Keratinocyte (primary cell): Measurements from ENCODE around the gene ETNPPL. TPM values are rescaled to one million over a fixed set of nuclear protein-coding genes. Genes with fewer than 3 reads are reported as not detected.

Experiments used
- DNase-seq: peaks from one replicate; pipeline ENCODE4 v3.0.0-alpha.2; 2011; ENCODE audit warnings: low read depth, missing footprints, low spot score
- FAIRE-seq: peaks from 2 replicates; lab custom pipeline; 2011; peaks lifted over from hg19 to GRCh38; lab: Jason Lieb, UNC
- H2AFZ ChIP-seq: 2 replicates; pipeline ENCODE4 v1.6.0; 2012; ENCODE audit warnings: low read length, control low read depth, inconsistent platforms; ENCODE audit not compliant: control insufficient read depth
- H3K27ac ChIP-seq: 2 replicates; pipeline ENCODE4 v1.5.1; 2011; ENCODE audit warnings: low read length; ENCODE audit not compliant: control insufficient read depth, insufficient read depth
- H3K27me3 ChIP-seq: 3 replicates; pipeline ENCODE4 v1.6.0; 2011; ENCODE audit warnings: low read length; ENCODE audit not compliant: control insufficient read depth, insufficient read depth; ENCODE audit errors: extremely low read depth
- H3K36me3 ChIP-seq, 2 experiments: 2 replicates in 1 of 2; 3 replicates in 1 of 2; pipeline ENCODE4 v1.5.1; 2011; ENCODE audit warnings: low read length in 2 of 2, mild to moderate bottlenecking in 1 of 2; ENCODE audit not compliant: control insufficient read depth in 2 of 2, insufficient read depth in 2 of 2; ENCODE audit errors: extremely low read depth in 1 of 2
- H3K4me1 ChIP-seq: 3 replicates; pipeline ENCODE4 v1.5.1; 2011; ENCODE audit warnings: low read length; ENCODE audit not compliant: control insufficient read depth, insufficient read depth; ENCODE audit errors: extremely low read depth
- H3K4me2 ChIP-seq: 3 replicates; pipeline ENCODE4 v1.6.0; 2011; ENCODE audit warnings: low read depth, low read length; ENCODE audit not compliant: control insufficient read depth, insufficient read depth; ENCODE audit errors: extremely low read depth
- H3K4me3 ChIP-seq, 3 experiments: fragments of 200-600 bp in 1 of 3; sonication (generic) in 1 of 3; 2 replicates in 2 of 3; 3 replicates in 1 of 3; pipeline ENCODE4 v1.5.1; 2011 to 2016; ENCODE audit warnings: low read length in 3 of 3, mild to moderate bottlenecking in 3 of 3, control low read depth in 2 of 3, inconsistent platforms in 1 of 3, low read depth in 1 of 3, mixed read lengths in 1 of 3, mixed run types in 1 of 3, moderate library complexity in 1 of 3; ENCODE audit not compliant: control insufficient read depth in 2 of 3, insufficient read depth in 2 of 3; ENCODE audit errors: extremely low read depth in 1 of 3
- H3K79me2 ChIP-seq: 2 replicates; pipeline ENCODE4 v1.6.0; 2012; ENCODE audit warnings: low read length; ENCODE audit not compliant: control insufficient read depth, insufficient read depth
- H3K9ac ChIP-seq: 3 replicates; pipeline ENCODE4 v1.6.0; 2011; ENCODE audit warnings: low read length; ENCODE audit not compliant: control insufficient read depth, insufficient read depth; ENCODE audit errors: extremely low read depth
- H3K9me1 ChIP-seq: 3 replicates; pipeline ENCODE4 v1.6.0; 2011; ENCODE audit warnings: low read length; ENCODE audit not compliant: control insufficient read depth, insufficient read depth; ENCODE audit errors: extremely low read depth
- H3K9me3 ChIP-seq: 2 replicates; pipeline ENCODE4 v1.5.1; 2012; ENCODE audit warnings: low read depth, low read length; ENCODE audit not compliant: control insufficient read depth
- H4K20me1 ChIP-seq: 3 replicates; pipeline ENCODE4 v1.6.0; 2011; ENCODE audit warnings: low read length; ENCODE audit not compliant: control insufficient read depth, insufficient read depth; ENCODE audit errors: extremely low read depth
- EZH2 ChIP-seq: IDR thresholded peaks from one replicate; pipeline ENCODE4 v1.6.1; 2012; ENCODE audit warnings: inconsistent platforms, mild to moderate bottlenecking, low read length, moderate library complexity
- dilution Hi-C: fragments of 300-500 bp; cut with MboI; formaldehyde crosslinking; loops from one replicate; pipeline ENCODE4 v1.7.0; 2020; ENCODE audit warnings: low sequenced_read_pairs; ENCODE audit not compliant: extremely low pct_ligation_motif_present
- polyA plus RNA-seq, 5 experiments: library from polyadenylated mRNA; depleted of rRNA in 3 of 5; stranded (reverse) in 3 of 5; stranded (forward) in 1 of 5; unstranded in 1 of 5; fragments of >200 nt; gene quantifications; 1 replicate in 1 of 5; 2 replicates in 3 of 5; 3 replicates in 1 of 5; pipeline versions ENCODE4 v1.2.1 to v1.2.3, GENCODE V29; 2011 to 2012; ENCODE audit warnings: missing spikeins in 2 of 5, low read depth in 1 of 5, low replicate concordance in 1 of 5
- TF ChIP-seq, protein P1 (sequence below), 3 experiments: IDR thresholded peaks in 1 of 3; conservative IDR thresholded peaks in 1 of 3; optimal IDR thresholded peaks in 1 of 3; 2 replicates in 2 of 3; 3 replicates in 1 of 3; pipeline versions ENCODE3 to v1.5.1; 2011; ENCODE audit warnings: low read length in 3 of 3, mild to moderate bottlenecking in 3 of 3, moderate library complexity in 2 of 3, control low read depth in 1 of 3, inconsistent platforms in 1 of 3; ENCODE audit not compliant: insufficient read depth in 2 of 3; ENCODE audit errors: extremely low read depth in 1 of 3

Gene ETNPPL
- polyA plus RNA-seq, 1 donor (not counting 4 experiments of a cell fraction or from before 2014, with no cell fraction given): not detected

DNA sequence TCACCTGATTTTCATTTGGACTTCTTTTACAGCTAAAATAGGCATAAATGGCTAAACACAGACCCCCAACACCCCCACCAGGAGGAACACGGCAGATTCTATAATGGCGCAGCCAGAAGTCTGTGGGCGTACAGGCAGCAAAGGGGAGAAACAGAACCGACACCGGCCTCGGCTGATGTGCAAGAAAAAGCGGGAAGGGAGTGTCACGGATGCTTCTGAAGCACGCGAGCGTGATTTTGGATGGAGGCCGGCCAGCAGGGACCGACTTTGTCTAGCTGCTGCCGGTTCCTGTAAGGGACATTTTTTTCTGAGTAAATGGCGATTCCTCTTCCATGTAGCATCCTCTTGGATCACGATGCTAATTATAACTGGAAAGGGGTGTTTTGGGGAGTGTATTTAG, 24.9 kb upstream of the ETNPPL start:
- Histone ChIP-seq H3K27me3 (no peaks in the 10 kb centered on the region), H3K9me1 (no peaks in the 10 kb centered on the region), H3K4me3 (no peak overlapping the region), H3K9me3 (no peaks in the 10 kb centered on the region), H3K27ac (no peak overlapping the region), H3K4me2 (no peak overlapping the region), H4K20me1 (no peaks in the 10 kb centered on the region), H2AFZ (no peak overlapping the region), H3K36me3 (no peaks in the 10 kb centered on the region), H3K9ac (no peak overlapping the region), H3K4me1 (no peaks in the 10 kb centered on the region), H3K79me2 (no peaks in the 10 kb centered on the region)
- dilution Hi-C loops: no loop called here
- no peak for DNase-seq
- TF ChIP-seq, protein P1, sequence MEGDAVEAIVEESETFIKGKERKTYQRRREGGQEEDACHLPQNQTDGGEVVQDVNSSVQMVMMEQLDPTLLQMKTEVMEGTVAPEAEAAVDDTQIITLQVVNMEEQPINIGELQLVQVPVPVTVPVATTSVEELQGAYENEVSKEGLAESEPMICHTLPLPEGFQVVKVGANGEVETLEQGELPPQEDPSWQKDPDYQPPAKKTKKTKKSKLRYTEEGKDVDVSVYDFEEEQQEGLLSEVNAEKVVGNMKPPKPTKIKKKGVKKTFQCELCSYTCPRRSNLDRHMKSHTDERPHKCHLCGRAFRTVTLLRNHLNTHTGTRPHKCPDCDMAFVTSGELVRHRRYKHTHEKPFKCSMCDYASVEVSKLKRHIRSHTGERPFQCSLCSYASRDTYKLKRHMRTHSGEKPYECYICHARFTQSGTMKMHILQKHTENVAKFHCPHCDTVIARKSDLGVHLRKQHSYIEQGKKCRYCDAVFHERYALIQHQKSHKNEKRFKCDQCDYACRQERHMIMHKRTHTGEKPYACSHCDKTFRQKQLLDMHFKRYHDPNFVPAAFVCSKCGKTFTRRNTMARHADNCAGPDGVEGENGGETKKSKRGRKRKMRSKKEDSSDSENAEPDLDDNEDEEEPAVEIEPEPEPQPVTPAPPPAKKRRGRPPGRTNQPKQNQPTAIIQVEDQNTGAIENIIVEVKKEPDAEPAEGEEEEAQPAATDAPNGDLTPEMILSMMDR (optimal IDR thresholded peaks at IDR 0.05 in 1 of 3, IDR thresholded peaks at IDR 0.05 in 1 of 3, conservative IDR thresholded peaks at IDR 0.05 in 1 of 3; ENCODE audit: extremely low read depth in 1 of 3, insufficient read depth in 2 of 3, low read length in 3 of 3): no peak
- no peak for TF ChIP-seq EZH2
- FAIRE-seq: no peak

DNA sequence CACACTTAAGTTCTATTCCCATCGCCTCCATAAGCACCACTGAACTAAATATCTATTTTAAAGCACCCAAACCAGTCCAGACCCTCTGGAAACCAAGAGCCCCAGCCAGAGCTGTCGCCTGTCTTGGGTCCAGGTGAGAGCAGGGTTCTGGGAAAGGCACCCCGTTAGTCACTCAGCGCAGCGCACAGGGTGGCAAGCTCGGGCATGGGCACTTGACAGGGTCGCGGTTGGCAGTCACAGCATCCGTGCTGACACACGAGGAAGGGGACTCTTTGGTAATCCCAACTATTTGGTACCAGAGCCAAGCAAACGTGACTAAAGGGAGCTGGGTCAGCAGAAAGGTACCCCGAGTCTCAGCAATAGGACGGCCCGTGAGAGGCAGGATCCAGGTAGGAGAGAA, 24.3 kb upstream of the ETNPPL start:
- Histone ChIP-seq H2AFZ (no peak overlapping the region), H3K27ac (no peak overlapping the region), H3K36me3 (no peaks in the 10 kb centered on the region), H3K9ac (no peak overlapping the region), H3K4me3 (no peak overlapping the region), H3K4me1 (no peaks in the 10 kb centered on the region), H3K9me3 (no peaks in the 10 kb centered on the region), H3K27me3 (no peaks in the 10 kb centered on the region), H3K79me2 (no peaks in the 10 kb centered on the region), H3K9me1 (no peaks in the 10 kb centered on the region), H4K20me1 (no peaks in the 10 kb centered on the region), H3K4me2 (no peak overlapping the region)
- DNase-seq (no peak), FAIRE-seq (no peak)
- TF ChIP-seq, protein P1 (optimal IDR thresholded peaks at IDR 0.05 in 1 of 3, IDR thresholded peaks at IDR 0.05 in 1 of 3, conservative IDR thresholded peaks at IDR 0.05 in 1 of 3; ENCODE audit: extremely low read depth in 1 of 3, insufficient read depth in 2 of 3, low read length in 3 of 3): no peak
- no peak for TF ChIP-seq EZH2
- dilution Hi-C loops: no loop called here
